ENCODE measurements around the gene LNX1. TPM values are rescaled to one million over a fixed set of nuclear protein-coding genes. Genes with fewer than 3 reads are reported as not detected.

Gene LNX1
- polyA plus RNA-seq, 1 of the 3 experiments (the other 2 are of a cell fraction): 0.16 TPM

- H3K79me2 ChIP-seq (ENCODE audit: insufficient read depth): no peaks in the 10 kb centered on the region
- H3K9me3 ChIP-seq: no peaks in the 10 kb centered on the region
- no CpG with 5 or more reads among the region's 4 CpGs for WGBS (ENCODE audit: low lambda C conversion rate)
- H3K4me2 ChIP-seq: no peak overlapping the region
- H3K4me3 ChIP-seq (ENCODE audit: low read depth in 2 of 2, low read length in 1 of 2): no peak overlapping the region
- no peak overlapping the region for H2AFZ ChIP-seq (ENCODE audit: low read depth)
- no peaks in the 10 kb centered on the region for H3K27me3 ChIP-seq (ENCODE audit: insufficient read depth)
- no peak overlapping the region for H3K9ac ChIP-seq
- no peak for DNase-seq
- H3K27ac ChIP-seq (ENCODE audit: low read depth in 2 of 2, low read length in 1 of 2): no peak overlapping the region
- POLR2A ChIA-PET: no interaction called here
- no peaks in the 10 kb centered on the region for H4K20me1 ChIP-seq (ENCODE audit: insufficient read depth)
- no peaks in the 10 kb centered on the region for H3K36me3 ChIP-seq (replicated peaks in 1 of 2; ENCODE audit: control insufficient read depth in 1 of 2, insufficient read depth in 2 of 2, low read length in 1 of 2)
- no peak for TF ChIP-seq FOXJ3 (CRISPR knock-in tag; IDR thresholded peaks at IDR 0.05)
- peaks cover 0 to 6% of the 10 kb centered on the region in 2 experiments; a peak in 3 of 4 replicates for H3K4me1 ChIP-seq (ENCODE audit: control insufficient read depth in 1 of 2, insufficient read depth in 2 of 2, low read depth in 1 of 2, low read length in 1 of 2)
- CTCF ChIA-PET: no interaction called here
- peaks cover 10% of the 10 kb centered on the region for H3F3A ChIP-seq (replicated peaks; ENCODE audit: insufficient read depth)
- H3K9me2 ChIP-seq: no peaks in the 10 kb centered on the region
Measured at GRCh38 chr4:53575552-53575951, 15.7 kb downstream of the LNX1 start.

DNA sequence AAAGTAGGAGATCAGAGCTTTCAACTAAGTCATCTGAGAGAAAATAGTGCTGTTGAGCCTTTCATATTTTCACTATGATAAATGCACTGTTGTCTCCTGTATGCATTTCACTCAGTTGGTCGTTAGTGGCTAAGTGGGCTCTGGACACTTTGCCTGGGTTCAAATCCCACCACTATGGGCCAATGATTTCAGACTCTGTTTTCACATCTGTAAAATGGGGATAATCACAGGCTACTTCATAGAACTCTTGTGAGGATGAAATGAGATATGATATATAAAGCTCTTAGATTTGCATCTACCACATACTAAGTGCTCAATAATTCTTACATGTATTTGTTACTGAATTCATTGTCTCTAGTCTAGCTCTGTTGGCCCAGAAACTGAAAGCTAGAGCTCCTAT is 16.8 kb downstream of the LNX1 start:
- Histone ChIP-seq H3K36me3 (replicated peaks in 1 of 2; ENCODE audit: control insufficient read depth in 1 of 2, insufficient read depth in 2 of 2, low read length in 1 of 2) (no peaks in the 10 kb centered on the region), H4K20me1 (ENCODE audit: insufficient read depth) (no peaks in the 10 kb centered on the region), H3K9ac (no peak overlapping the region), H3K79me2 (ENCODE audit: insufficient read depth) (no peaks in the 10 kb centered on the region), H3K4me3 (ENCODE audit: low read depth in 2 of 2, low read length in 1 of 2) (no peak overlapping the region), H3K9me2 (no peaks in the 10 kb centered on the region), H3K4me1 (ENCODE audit: control insufficient read depth in 1 of 2, insufficient read depth in 2 of 2, low read depth in 1 of 2, low read length in 1 of 2) (peaks cover 0 to 6% of the 10 kb centered on the region in 2 experiments; a peak in 3 of 4 replicates), H2AFZ (ENCODE audit: low read depth) (no peak overlapping the region), H3K4me2 (no peak overlapping the region), H3F3A (replicated peaks; ENCODE audit: insufficient read depth) (peaks cover 10% of the 10 kb centered on the region), H3K27ac (ENCODE audit: low read depth in 2 of 2, low read length in 1 of 2) (no peak overlapping the region), H3K27me3 (ENCODE audit: insufficient read depth) (no peaks in the 10 kb centered on the region), H3K9me3 (no peaks in the 10 kb centered on the region)
- ChIA-PET POLR2A (no interaction called here), CTCF (no interaction called here)
- TF ChIP-seq JUND (IDR thresholded peaks at IDR 0.05): no peak
- TF ChIP-seq RXRA (IDR thresholded peaks at IDR 0.05; ENCODE audit: borderline replicate concordance, low read depth): no peak
- no peak for TF ChIP-seq EZH2phosphoT487 (IDR thresholded peaks at IDR 0.05; ENCODE audit: borderline replicate concordance, low read depth)
- no peak for TF ChIP-seq POLR2AphosphoS5 (IDR thresholded peaks at IDR 0.05; ENCODE audit: low read depth, low read length)
- no peak for TF ChIP-seq MEF2A (IDR thresholded peaks at IDR 0.05; ENCODE audit: borderline replicate concordance, low read depth)
- no peak for TF ChIP-seq RAD21 (IDR thresholded peaks at IDR 0.05; ENCODE audit: low read length)
- TF ChIP-seq TAF1 (IDR thresholded peaks at IDR 0.05; ENCODE audit: borderline replicate concordance, low read depth, low read length): no peak
- TF ChIP-seq RCOR1 (IDR thresholded peaks at IDR 0.05; ENCODE audit: low read length): no peak
- TF ChIP-seq, protein P1, sequence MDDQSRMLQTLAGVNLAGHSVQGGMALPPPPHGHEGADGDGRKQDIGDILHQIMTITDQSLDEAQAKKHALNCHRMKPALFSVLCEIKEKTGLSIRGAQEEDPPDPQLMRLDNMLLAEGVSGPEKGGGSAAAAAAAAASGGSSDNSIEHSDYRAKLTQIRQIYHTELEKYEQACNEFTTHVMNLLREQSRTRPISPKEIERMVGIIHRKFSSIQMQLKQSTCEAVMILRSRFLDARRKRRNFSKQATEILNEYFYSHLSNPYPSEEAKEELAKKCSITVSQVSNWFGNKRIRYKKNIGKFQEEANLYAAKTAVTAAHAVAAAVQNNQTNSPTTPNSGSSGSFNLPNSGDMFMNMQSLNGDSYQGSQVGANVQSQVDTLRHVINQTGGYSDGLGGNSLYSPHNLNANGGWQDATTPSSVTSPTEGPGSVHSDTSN (IDR thresholded peaks at IDR 0.05): no peak
- TF ChIP-seq REST (IDR thresholded peaks at IDR 0.05; ENCODE audit: low read depth, low read length): no peak
- no peak for TF ChIP-seq SIN3A (IDR thresholded peaks at IDR 0.05; ENCODE audit: borderline replicate concordance, low read depth, low read length)
- TF ChIP-seq SMC3 (IDR thresholded peaks at IDR 0.05; ENCODE audit: low read depth, low read length): no peak
- TF ChIP-seq GABPA (IDR thresholded peaks at IDR 0.05; ENCODE audit: low read depth): no peak
- TF ChIP-seq USF2 (IDR thresholded peaks at IDR 0.05; ENCODE audit: borderline replicate concordance, low read depth, low read length): no peak
- TF ChIP-seq TEAD4 (IDR thresholded peaks at IDR 0.05; ENCODE audit: borderline replicate concordance, insufficient read depth): no peak
- DNase-seq: no peak
- 82% methylated on average over 1 of the region's 1 CpG for WGBS (ENCODE audit: low lambda C conversion rate)

Data from SK-N-SH (cell line).